ENCODE results near the gene LPGAT1.

The LPGAT1 gene

GRCh38 chr1:211827051-211827450 is 3.5 kb downstream of the LPGAT1 start:
- DNase-seq: no peak

DNA sequence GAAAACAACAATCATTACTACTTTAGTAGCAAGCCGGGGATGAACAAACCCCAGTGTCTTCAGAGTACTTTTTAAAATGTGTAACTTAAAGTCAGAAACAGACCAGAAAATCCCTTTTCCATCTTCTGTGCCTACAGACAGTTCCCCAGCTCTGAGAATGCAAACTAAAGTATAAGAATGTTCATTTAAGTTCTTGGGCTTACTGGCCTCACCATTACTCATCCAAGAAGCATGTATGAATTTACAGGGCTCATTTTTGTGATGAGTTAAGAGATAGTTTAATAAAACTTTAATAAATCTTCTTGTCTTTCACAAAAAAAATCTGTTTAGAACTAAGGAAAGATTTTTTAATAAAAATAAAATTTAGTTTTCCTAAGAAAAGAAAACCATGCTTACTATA is 4.6 kb downstream of the LPGAT1 start:
- no peak for DNase-seq

- no peak for DNase-seq
These were observed 7.7 kb downstream of the LPGAT1 start for GRCh38 chr1:211822677-211823407.

DNA sequence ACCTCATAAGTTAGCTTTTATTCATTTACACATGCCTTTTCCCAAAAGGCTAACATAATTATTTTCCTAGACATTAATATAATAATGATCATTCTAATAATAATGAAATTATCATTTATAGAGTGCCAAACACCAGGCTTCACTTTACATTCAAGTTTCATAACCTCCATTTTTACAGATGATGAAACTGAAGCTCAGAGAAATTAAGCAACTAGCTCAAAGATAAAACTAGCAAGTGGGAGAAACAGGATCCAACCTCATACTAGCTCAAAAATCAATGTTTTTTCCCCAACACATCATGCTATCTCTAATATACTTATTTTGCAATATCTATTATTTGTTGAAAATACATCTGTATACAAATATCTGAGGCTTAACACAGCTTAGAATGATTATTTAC is 14.0 kb downstream of the LPGAT1 start:
- DNase-seq: no peak

DNA sequence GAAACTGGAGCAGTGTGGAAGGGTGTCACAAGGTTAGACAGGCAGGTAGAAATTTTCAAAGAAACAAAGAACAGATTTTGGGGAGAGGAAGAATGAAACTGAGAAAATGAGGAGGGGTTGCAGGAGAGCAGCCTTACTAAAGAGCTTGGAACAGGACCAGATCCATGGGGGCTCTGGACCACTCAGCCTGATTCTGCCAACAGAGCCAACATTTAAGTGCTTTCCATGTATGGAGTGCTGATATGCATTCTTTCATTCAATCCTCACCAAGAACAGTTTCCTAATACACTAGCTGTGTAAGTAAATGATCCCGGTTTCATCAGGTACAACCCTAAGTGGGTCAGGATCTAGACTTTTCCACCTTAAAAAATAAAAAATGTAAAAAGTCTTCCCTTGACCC is 16.2 kb downstream of the LPGAT1 start:
- no peak for DNase-seq

GRCh38 chr1:211813590-211813989 is 17.0 kb downstream of the LPGAT1 start:
- DNase-seq: no peak

GRCh38 chr1:211812584-211812983 is 18.0 kb downstream of the LPGAT1 start:
- DNase-seq: no peak

- no peak for DNase-seq
These were observed 18.7 kb downstream of the LPGAT1 start for GRCh38 chr1:211811848-211812247.

- no peak for DNase-seq
These were observed 19.4 kb downstream of the LPGAT1 start for GRCh38 chr1:211811126-211811525.

GRCh38 chr1:211808475-211808874 is 22.1 kb downstream of the LPGAT1 start:
- DNase-seq: no peak

DNA sequence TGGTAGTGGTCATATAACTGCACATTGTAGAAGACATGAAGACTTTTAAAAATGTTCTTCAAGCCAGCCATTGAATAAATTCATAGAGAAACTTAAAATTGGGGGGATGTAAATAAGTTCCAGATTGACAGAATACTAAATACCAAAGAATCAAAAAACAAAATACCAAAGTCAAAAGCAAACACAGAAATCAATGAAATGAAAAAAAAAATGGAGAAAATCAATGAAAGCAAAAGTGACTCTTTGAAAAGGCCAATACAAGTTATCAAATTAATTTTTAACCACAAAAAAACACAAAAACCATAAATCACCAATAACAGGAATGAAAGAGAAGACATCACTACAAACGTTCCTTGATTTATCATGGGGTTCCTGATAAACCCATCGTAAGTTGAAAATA is 25.6 kb downstream of the LPGAT1 start:
- no peak for DNase-seq

DNA sequence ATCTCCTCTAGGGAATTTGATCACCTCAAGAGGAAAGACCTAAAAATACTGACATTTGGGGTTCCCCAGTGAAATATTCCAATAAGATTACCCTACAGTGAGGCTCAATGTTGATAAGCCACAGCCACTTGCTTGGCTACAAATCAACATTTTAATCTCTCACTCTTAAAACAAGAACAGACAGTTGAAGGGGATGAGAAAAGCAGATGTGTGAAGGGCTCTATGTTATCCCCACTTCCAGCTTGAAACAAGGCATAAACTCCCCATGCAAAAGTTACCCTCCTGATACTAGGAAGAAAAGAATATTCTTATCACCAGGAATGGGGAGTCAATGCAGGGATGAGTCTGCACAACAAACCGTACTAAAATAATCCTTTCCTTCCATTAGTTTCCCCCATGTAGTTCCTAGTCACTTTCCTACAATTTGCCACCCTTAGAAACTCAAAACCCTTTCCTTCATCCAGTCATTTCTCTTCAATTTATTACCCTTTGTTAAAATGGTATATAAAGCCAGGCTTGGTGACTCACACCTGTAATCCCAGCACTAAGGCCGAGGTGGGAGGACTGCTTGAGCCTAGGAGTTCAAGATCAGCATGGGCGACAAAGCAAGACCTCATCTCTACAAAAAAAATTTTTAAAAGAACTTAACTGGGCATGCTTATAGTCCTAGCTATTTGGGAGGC is 29.5 kb downstream of the LPGAT1 start:
- no peak for DNase-seq

DNA sequence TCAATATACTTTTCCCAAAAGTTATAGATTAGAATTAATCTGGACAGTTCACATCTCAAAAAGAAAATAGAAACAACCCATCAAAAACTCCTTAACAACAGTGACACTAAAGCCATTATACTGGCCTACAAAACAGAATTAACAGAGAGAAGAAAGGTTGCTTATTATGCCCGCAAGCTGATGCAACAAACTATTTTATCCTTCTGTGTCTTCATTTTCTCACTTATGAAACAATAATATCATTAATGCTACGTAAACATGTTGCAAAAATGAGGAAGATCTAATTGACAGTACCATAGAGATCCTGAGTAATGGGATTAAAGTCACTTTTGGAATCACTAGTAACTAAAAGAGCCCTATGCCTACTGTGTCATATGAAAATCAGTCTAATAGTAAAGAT is 32.6 kb downstream of the LPGAT1 start:
- DNase-seq: no peak

GRCh38 chr1:211791979-211792378 is 38.6 kb downstream of the LPGAT1 start:
- no peak for DNase-seq

- no peak for DNase-seq
These were observed 40.7 kb downstream of the LPGAT1 start for GRCh38 chr1:211789641-211790464.

- DNase-seq: no peak
These were observed 41.9 kb downstream of the LPGAT1 start for GRCh38 chr1:211788626-211789025.

GRCh38 chr1:211783897-211784296 is 46.7 kb downstream of the LPGAT1 start:
- DNase-seq: no peak

GRCh38 chr1:211783266-211783665 is 47.3 kb downstream of the LPGAT1 start:
- no peak for DNase-seq

DNA sequence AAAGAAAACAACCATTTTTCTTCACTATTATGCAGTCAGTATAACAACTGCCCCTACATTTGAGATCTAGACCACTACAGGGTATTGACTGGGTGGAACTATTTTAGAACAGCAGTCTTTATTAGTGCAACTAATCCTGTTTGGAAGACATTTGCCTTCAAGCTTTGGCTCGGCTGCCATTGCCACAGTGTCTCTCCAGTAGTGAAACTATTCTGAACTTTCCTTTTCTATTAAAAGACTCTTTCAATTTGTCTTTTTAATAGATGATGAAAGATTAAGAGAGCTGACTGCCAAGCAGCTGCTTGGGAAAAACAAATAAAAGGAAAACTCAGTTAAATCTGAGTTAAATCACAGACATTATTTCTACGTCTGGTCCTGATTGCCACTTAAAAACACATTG is 49.3 kb downstream of the LPGAT1 start:
- DNase-seq: no peak

- DNase-seq: no peak
These were observed 55.4 kb downstream of the LPGAT1 start for GRCh38 chr1:211775170-211775569.

GRCh38 chr1:211764701-211765100 is 65.9 kb downstream of the LPGAT1 start:
- no peak for DNase-seq

GRCh38 chr1:211762206-211762605 is 68.4 kb downstream of the LPGAT1 start:
- DNase-seq: no peak

DNA sequence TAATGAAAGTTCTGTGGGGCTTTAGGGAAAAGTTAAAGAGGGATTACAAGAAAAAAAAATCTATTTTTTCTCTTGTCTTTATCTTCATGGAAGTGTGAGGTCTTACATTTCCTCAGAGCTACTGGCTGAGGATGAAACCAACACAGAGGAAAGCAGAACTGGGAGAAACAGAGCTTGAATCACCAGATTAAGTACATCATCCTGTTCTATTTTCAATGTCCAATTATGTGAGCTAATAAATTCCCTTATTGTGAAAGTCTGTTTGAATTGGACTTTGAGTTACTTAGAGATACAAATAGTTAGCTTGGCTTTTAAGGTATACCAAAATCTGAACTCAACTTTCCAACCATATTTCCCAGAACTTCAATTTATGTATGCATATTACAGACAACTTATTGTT is 69.2 kb downstream of the LPGAT1 start:
- no peak for DNase-seq

DNA sequence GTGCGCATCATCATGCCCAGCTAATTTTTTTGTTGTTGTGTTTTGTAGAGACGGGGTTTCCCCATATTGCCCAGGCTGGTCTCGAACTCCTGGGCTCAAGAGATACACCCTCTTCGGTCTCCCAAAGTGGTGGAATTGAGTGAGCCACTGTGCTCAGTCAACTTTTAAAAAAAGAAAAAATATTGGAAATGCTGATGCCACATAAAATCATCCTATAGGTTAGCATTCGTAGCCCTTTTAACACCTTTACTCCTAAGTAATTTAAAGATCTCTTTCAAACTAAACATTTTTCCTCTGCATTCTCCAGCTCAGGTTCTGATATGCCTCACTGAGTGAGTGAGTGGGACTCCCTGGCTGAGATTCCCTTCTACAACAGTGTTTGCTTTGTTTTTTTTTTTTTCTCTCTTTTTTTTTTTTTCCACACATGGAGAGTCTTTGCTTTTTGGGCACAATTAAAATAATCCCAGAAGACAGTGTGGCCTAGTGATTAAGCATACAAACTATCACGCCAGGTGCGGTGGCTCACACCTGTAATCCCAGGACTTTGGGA is 74.0 kb downstream of the LPGAT1 start:
- DNase-seq: no peak
